HTERT RPE-1 (cell line): ENCODE data around the gene TMEM86A.
"Not testable (repeated sequence)": the region's sequence is repeated elsewhere in the genome, so short reads cannot be mapped to it uniquely, and the experiment has no call there.

Experiments used
- in situ Hi-C: fragments of 300-500 bp; cut with MboI; formaldehyde crosslinking; loops from 4 replicates; pipeline ENCODE4 v1.14.3; 2020; ENCODE audit warnings: low sequenced_read_pairs

Gene TMEM86A

GRCh38 chr11:18698341-18699268 is at the start of gene TMEM86A:
Gene TMEM86A, plus strand, starts transcription at chr11:18698779. Its CDS starts 108 bp downstream, at chr11:18698887.
- in situ Hi-C loops = no loop called here

- in situ Hi-C loops = no loop called here
Observed at GRCh38 chr11:18650353-18650752, 48.2 kb upstream of the TMEM86A start.

DNA sequence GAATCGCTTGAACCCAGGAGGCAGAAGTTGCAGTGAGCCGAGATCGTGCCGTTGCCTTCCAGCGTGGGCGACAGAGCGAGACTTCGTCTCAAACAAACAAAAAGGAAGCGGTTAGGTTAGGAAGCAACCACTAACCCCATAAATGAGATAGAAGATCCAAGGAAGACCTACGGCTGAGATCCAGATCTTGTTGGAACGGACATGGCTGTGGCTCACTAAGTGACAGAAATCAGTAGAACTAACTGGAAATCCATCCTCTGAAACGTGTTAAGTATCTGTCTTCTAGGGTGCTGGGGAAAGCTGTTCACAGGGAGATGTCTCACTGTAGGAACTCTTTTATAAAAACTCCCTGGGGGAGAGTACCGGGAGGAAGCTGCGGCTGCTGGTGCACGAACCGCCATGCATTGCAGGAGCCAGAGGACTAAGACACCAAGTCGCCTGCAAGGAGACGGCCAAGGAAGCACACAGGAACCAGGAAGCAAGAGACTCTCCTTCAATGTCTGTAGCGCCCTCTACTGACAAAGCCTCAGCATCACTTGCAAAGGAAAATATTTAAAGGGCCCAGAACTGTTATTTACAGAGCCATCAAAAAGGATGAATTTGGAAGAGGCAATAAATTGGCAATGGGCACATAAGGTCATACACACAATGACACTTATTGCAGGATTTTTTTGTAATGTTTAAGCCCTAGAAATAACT is 47.6 kb upstream of the TMEM86A start:
- in situ Hi-C loops = no loop called here

DNA sequence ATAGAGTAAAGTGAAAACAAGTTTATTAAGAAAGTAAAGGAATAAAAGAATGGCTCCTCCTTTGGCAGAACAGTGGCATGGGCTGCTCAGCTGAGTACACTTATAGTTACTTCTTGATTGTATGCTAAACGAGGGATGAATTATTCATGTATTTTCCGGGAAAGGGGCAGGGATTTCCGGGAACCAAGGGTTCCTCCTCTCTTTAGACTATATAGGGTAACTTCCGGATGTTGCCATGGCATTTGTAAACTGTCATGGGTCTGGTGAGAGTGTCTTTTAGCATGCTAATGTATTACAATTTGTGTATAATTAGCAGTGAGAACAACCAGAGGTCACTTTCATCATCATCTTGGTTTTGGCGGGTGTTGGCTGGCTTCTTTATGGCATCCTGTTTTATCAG is 40.9 kb upstream of the TMEM86A start:
- in situ Hi-C loops = no loop called here

- in situ Hi-C loops = not testable (repeated sequence)
Observed at GRCh38 chr11:18665353-18665872, 33.2 kb upstream of the TMEM86A start.

GRCh38 chr11:18668131-18668530 is 30.4 kb upstream of the TMEM86A start:
- in situ Hi-C loops = no loop called here

DNA sequence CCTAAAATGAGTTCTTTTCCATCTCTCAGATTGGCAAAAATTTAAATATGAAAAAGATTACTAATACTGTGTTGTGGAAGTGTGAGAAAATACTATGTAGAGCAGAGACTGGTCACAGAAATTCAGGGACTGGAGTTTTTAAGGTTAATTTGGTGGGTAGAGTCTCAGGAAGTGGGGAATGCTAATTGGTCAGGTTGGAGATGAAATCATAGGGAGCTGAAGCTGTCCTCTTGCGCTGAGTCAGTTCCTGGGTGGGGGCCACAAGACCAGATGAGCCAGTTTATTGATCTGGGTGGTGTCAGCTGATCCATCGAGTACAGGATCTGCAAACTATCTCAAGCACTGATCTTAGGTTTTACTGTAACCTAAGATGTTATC is 29.4 kb upstream of the TMEM86A start:
- in situ Hi-C loops = no loop called here

DNA sequence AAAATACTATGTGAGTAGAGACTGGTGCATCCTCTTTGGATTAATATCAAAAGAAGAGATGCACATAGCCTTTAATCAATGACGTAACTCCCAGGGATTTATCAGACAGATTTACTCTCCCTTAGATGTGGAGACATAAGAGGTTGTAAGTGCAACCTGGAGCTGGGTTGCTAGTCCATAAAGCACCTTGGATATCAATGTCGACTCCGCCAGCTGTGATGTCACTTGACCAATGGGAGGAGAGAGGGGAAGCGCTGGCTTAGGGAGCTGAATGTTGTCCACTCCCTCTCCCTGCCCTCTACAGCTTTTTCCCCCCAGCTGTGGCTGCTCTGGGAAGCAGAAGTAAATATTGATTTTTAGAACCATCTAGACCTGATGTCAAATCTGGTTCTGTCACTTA is 28.9 kb upstream of the TMEM86A start:
- in situ Hi-C loops = no loop called here

GRCh38 chr11:18671246-18671645 is 27.3 kb upstream of the TMEM86A start:
- in situ Hi-C loops = no loop called here

DNA sequence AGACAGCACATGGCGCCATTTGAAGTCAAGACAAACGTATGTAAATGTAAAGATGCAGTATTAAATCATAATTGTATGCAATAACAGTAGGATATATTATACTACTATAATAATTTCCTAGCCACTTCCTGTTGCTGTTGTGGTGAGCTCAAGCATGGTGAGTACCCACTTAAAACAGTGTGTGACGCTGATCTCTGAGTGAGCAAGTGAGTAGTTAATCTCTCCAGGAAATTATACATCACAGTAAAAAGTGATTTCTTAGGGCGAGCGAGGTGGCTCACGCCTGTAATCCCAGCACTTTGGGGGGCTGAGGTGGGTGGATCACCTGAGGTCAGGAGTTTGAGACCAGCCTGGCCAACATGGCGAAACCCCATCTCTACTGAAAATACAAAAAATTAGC is 26.4 kb upstream of the TMEM86A start:
- in situ Hi-C loops = not testable (repeated sequence)

DNA sequence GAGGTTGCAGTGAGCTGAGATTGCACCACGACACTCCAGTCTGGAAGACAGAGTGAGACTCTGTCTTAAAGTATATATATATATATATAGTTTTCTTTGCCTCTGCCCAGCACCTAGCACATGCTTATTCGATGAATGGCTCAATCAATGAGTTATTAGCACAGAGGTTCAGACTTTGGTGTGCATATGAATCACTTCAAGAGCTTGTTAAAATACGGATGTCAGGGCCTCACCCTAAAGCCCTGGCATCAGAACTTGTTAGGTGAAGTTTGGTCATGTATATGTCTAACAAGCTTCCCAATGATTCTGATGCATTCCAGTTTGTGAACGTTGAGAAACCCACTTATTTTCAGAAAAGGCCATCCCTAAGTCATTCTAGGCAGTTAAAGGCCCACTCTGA is 21.8 kb upstream of the TMEM86A start:
- in situ Hi-C loops = no loop called here

DNA sequence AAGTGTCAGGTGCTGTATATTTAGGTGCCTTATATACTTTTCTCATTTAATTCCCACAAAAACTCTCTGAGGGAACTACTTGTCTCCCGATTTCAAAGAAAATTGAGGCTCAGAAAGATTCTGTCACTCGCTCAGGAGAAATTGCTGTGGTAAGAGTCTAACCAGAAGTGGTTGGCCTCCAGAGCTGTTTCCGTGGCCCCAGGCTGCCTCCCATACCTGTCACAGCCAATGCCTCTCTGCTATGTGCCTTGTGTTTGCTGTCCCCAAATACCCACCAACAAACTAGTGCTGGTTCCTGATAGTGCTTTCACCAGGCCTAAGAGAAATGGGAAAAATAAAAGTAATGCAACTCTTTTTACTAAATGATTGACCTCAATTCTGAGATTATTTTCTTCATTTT is 21.0 kb upstream of the TMEM86A start:
- in situ Hi-C loops = no loop called here

DNA sequence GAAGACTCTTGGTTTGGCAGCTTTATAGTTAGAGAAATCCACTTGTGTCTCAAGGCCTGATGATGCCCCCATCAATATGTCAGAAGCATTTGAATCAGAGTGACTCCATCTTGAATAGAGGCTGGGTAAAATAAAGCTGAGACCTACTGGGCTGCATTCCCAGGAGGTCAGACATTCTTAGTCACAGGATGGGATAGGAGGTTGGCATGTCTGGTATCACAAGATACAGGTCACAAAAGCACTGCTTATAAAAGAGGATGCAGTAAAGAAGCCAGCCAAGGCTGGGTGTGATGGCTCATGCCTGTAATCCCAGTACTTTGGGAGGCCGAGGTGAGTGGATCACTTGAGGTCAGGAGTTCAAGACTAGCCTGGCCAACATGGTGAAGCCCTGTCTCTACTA is 16.6 kb upstream of the TMEM86A start:
- in situ Hi-C loops = not testable (repeated sequence)

DNA sequence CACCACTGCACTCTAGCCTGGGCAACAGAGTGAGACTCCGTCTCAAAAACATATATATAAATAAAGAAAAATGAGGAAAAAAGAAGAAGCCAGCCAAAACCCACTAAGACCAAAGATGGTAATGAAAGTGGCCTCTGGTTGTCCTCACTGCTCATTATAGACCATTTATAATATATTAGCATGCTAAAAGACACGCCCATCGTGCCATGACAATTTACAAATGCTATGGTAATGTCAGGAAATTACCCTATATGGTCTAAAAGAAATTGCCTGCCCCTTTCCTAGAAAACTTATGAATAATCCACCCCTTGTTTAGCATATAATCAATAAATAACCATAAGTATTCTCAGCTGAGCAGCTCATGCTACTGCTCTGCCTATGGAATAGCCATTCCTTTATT is 16.1 kb upstream of the TMEM86A start:
- in situ Hi-C loops = no loop called here

DNA sequence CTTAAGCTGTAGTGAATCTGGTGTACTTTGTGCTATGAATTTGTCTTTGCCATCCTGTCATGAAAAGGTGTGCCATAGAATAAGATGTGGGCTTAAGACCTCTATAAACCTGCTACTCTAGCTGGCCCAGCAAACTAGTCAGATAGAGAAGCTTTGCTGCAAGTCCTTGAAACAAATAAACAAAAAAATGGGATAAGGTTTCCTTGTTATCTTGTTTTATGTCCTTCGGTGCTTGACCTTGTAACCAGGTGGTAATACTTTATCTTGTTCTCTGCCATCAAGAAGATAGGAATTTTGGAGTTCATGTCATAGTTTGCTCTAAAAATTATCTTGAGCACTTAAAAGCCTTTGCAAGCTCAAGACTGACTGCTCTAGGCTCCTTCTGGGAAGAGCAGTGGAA is 14.3 kb upstream of the TMEM86A start:
- in situ Hi-C loops = no loop called here

- in situ Hi-C loops = not testable (repeated sequence)
Observed at GRCh38 chr11:18691467-18692140, 7.0 kb upstream of the TMEM86A start.

DNA sequence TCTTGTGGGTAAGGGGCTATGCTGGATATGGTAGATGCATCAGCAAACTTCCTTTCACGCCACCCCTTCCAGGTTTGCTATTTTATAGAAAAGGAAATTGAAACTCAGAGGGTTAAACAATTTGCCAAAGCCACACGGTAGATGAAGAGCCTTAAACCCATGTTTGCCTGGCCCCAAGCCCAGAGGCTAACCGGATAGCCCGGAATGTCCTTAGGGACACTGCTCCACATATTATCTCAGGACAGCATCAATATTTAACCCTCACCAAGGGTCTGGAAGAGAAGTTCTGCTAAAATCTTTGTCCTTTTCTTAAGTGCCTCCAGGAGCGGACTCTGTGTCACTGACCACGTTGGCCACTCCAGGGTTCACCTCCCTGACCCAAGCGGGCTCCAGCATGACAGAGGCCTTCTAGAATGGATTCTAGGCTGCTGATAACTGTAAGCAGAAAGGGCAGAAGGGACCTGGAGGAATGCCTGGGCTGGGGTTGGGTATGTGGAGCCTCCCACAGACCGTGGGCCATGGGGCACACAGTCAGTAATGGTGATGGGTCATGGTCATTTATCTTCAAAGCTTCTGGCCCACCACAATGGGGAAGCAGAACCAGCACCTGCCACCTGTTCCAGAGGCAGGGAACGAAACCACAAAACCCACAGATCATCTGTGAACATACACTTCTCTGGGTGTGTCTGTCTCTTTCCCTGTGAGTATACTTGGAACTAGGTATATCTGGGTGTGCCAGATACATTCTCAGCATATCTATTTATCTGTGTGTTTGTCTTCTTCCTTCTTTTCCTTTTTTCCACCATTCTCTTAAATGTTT is 5.4 kb upstream of the TMEM86A start:
- in situ Hi-C loops = no loop called here

DNA sequence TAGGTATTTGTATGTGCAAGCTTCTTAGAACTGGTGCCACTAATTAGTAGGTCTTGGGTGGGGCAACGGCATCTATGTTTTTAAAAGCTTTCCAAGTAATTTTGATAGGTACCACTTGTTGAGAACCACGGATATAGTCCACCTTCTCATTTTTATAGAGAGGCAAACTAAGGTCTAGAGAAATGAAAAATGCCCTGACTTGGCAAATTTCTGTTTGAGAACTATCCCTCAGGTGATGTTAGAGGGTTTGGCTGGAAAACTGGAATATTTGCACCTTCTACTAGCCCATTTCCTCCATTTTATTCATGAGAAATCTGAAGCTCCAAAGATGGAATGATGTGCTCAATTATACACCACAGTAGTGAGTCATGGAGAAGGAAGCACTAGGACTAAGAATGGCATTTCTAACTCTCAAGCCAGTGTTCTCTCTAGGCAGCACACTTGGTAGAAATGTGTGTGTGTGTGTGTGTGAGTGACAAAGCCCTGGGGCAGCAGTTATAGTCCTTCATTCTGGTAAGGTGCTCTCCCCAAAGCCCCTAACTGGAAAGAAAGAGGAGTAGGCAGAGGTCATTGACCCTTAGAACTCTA is 1.8 kb upstream of the TMEM86A start:
- in situ Hi-C loops = no loop called here

GRCh38 chr11:18697576-18697975 is 1.0 kb upstream of the TMEM86A start:
- in situ Hi-C loops = no loop called here

- in situ Hi-C loops = no loop called here
Observed at GRCh38 chr11:18699269-18699596, 654 bp downstream of the TMEM86A start.
